ENCODE results near the gene SLC37A1.

DNA sequence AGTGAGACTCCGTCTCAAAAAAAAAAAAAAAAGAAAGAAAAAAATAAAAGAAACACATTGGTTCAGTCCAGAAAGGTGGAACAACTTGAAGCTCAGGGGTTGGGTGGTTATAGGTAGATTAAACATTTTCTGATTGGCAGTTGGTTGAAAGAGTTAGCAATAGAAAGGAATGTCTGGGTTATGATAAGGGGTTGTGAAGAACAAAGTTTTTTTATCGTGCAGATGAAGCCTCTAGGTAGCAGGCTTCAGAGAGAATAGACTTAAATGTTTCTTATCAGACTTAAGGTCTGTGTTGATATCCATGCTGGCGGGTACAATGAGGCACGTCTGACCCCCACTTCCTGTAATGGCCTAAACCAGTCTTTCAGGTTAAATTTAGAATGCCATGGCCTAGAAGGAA, 94.8 kb downstream of the SLC37A1 start:
- TF ChIP-seq, protein P1, sequence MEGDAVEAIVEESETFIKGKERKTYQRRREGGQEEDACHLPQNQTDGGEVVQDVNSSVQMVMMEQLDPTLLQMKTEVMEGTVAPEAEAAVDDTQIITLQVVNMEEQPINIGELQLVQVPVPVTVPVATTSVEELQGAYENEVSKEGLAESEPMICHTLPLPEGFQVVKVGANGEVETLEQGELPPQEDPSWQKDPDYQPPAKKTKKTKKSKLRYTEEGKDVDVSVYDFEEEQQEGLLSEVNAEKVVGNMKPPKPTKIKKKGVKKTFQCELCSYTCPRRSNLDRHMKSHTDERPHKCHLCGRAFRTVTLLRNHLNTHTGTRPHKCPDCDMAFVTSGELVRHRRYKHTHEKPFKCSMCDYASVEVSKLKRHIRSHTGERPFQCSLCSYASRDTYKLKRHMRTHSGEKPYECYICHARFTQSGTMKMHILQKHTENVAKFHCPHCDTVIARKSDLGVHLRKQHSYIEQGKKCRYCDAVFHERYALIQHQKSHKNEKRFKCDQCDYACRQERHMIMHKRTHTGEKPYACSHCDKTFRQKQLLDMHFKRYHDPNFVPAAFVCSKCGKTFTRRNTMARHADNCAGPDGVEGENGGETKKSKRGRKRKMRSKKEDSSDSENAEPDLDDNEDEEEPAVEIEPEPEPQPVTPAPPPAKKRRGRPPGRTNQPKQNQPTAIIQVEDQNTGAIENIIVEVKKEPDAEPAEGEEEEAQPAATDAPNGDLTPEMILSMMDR (IDR thresholded peaks at IDR 0.05 in 8 of 11, conservative IDR thresholded peaks at IDR 0.05 in 3 of 11) = no peak
- no peak for TF ChIP-seq POLR2AphosphoS5 (IDR thresholded peaks at IDR 0.05)

Data from spleen (tissue), 7 donors.